GM18861 (cell line): ENCODE measurements around the gene ATPAF2.

ENCODE experiments used
- ATAC-seq: cut with Tn5 transposase; IDR thresholded peaks from one replicate; pipeline ENCODE4 v1.9.1; 2021; ENCODE audit not compliant: unreplicated experiment

The ATPAF2 gene

DNA sequence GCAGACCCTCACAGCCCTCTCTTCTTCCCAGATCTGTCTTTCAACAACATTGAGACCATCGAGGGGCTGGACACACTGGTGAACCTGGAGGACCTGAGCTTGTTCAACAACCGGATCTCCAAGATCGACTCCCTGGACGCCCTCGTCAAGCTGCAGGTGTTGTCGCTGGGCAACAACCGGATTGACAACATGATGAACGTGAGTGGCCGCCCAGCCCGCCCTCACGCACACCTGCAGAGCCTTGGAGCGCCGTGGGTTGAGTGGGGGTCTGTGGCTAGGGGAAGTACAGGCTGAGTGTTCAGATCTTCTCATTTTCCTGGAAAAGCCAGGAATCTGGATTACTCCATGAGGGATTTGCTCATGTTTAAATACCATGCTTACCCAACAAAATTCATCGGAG is 51.1 kb downstream of the ATPAF2 start:
- no peak for ATAC-seq

GRCh38 chr17:17987187-17987896 is 51.6 kb downstream of the ATPAF2 start:
- no peak for ATAC-seq

GRCh38 chr17:17985555-17985954 is 53.4 kb downstream of the ATPAF2 start:
- no peak for ATAC-seq

GRCh38 chr17:17985153-17985552 is 53.8 kb downstream of the ATPAF2 start:
- no peak for ATAC-seq

- no peak for ATAC-seq
Observed at GRCh38 chr17:17983776-17984175, 55.2 kb downstream of the ATPAF2 start.

GRCh38 chr17:17983376-17983775 is 55.6 kb downstream of the ATPAF2 start:
- no peak for ATAC-seq

GRCh38 chr17:17982801-17983200 is 56.2 kb downstream of the ATPAF2 start:
- no peak for ATAC-seq

- ATAC-seq: no peak
Observed at GRCh38 chr17:17981330-17981729, 57.6 kb downstream of the ATPAF2 start.

DNA sequence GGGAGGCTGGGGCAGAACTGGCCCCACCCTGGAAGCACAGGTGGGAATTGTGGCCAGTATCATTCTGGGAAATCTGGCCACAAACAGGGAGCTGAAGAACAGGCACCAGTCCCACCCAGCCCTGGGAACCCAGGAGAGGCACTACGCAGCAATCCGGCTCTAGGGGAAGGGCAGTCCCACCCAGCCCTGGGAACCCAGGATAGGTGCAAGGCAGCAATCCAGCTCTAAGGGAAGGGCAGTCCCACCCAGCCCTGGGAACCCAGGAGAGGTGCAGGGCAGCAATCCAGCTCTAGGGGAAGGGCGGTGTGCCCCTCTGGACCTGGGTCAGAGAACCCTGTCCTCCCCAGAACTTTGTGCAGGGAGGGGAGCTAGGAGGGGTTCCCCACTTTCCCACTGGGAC is 59.2 kb downstream of the ATPAF2 start:
- no peak for ATAC-seq

DNA sequence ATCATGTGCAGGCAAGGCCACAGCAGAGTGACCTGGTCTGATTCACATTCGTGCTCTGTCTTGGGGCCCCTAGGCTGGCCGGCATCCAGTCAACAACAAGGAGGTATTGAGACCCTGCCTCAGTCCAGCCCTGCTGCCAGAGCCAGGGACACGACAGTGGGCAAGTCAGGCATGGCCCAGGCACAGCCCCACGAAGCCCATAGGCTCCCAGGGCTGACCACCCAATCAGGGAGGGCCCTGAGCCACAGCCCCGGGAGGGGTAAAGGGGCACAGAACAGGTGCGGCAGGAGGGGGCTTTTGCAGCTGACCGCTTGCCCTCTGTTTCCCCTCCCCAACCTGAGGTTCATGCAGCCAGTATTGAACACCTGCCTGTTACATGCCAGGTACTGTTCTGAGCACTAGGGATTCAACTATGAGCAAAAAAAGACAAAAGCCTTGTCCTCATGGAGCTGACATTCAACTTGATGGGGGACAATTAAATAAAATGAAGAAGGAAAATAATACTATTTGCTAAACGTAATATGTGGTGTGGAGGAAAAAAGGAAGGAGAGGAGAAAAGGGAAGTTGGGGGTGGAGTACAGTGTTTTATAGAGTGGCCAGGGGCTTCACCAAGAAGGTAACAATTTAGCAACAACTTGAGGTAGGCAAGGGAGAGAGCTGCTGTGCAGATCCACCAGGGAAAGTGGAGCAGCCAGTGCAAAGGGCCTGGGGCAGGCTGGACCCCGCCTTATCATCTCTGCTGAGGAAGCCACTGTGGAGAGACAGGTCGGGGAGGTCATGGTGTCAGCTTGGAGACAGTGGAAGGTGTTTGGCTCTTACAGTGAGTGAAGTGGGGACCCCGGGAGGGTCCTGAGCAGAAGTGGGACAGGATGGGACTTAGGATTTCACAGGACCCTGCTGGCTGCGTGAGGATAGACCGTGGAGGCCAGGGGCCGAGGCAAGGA is 60.2 kb downstream of the ATPAF2 start:
- ATAC-seq: no peak

DNA sequence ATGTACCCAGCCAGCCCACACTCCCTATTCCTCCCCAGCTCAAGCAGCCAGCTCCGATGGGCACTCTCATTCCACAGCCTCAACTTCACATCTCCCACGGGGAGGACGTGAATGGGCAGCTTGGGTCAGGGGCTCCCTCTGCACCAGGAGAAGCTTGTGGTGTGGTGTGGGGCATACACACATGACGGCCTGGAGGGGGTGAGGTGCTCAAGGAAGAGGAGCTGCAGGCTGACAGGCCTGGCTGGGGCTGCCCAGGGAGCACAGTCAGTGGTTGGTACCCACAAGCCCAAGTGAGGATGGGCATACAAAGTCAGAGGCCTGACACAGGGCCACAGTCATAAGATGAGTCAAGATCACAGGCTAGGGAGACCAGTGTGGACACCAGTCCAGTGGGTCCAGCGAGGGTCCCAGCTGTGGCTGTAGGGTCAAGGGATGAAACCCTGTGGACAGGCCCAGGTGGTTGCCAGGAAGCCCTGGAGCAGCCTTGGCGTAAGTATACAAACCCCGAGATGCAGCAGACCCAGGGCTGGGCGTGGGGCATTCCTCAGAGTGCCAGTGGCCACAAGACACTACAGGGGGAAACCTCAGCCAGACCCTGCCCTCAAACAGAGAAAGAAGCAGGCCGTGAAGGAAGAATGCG is 61.9 kb downstream of the ATPAF2 start:
- ATAC-seq: no peak

- ATAC-seq: no peak
Observed at GRCh38 chr17:17975436-17975835, 63.5 kb downstream of the ATPAF2 start.

DNA sequence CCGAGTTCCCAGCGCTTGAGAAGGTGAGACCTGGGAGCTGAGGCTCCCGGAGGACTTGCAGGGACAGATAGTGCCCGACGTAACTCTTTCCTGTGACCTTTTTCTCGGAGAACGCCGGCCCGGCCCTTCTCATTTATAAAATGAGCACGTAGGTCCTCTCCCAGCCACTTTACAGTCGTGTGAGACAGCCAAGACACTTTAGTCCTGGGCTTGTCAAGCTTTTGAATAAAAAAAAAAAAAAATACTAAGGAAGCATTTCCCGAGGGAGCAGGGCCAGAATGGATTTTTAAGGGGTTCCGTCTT is 66.1 kb downstream of the ATPAF2 start:
- no peak for ATAC-seq

GRCh38 chr17:17972126-17972951 is 66.6 kb downstream of the ATPAF2 start, which contains the start of the genes DRC3 and TOM1L2:
TSS of gene DRC3 (plus strand) at chr17:17972862. CDS start at chr17:17977599, 4,737 bp downstream.
TSS of gene TOM1L2 (minus strand) at chr17:17972400. CDS start at chr17:17972313, 87 bp downstream.
- ATAC-seq: peak; percentile 84

DNA sequence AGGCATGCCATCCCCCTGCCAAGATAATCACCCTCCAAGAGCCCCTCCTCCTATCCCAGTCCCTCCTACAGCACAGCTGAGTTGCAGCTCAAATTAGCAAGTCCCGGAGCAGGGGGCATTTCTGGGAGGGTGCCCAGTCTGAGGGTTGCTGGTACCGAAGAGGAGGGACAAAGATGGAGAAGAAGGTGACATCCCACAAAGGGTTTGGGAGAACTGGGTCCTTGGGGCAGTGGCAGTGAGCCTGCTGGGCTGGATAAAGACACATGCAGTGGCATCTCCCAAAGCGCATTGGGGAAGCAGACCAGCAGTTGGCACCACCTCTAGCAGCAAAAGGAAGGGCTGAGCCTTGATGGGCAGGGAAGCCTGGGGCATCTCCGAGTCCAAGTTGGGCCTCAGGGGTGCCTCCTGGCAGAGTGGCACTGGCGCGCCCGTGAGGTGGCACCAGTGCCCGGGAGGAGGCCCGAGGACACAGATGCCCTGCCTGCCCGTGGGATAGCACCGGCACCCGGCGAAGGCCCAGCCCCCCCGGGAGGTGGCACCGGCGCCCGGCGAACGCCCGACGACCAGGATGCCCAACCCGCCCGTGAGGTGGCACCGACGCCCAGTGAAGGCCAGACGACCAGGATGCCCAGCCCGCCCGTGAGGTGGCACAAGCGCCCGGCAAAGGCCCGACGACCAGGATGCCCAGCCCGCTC is 67.4 kb downstream of the ATPAF2 start:
- ATAC-seq: no peak

DNA sequence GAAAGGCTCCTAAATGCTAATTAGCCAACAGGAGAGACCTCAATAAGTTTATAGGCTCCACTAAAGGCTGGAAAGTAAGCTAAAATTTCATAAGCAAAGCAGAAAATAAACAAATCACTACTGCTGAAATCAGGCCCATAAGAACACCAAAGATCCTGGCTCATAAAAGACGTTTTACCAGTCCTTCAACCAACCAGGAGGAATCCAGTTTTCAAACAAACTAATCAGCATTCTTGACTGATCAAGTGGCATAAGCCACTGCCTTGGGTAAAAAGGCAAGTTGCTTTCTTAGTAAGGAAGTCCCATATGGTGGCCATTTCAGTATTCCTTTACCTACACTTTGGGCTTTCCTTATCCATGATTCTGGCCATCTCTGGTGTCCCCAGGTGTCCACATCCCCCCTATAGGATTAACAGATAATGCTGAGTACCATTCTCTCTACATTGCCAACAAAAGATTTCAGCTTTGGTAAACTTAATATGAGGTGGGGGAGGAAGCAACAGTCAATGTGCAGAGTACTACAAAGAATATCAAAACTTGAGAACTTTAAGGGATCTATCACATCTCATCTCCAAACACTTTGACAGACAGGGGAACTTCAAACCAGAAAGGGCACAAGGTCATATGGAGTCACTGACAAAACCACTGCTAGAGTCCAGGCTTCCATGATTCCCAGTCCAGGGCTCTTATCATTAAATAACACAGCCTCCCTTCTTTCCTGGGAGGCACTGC is 68.1 kb downstream of the ATPAF2 start:
- ATAC-seq: no peak
